GM13977 (cell line): ENCODE measurements around the gene MYO18A.

Experiments
- DNase-seq: peaks from one replicate; pipeline ENCODE4 v3.0.0; 2012; ENCODE audit warnings: low spot score
- CTCF ChIP-seq: IDR thresholded peaks from 2 replicates; pipeline ENCODE4 v1.5.1; 2012; ENCODE audit warnings: mild to moderate bottlenecking, control low read depth; ENCODE audit not compliant: insufficient read depth; ENCODE audit errors: extremely low read depth, missing control alignments
- in situ Hi-C: fragments of 300-500 bp; cut with MboI; formaldehyde crosslinking; loops from one replicate; pipeline ENCODE4 v1.12.0; 2022; ENCODE audit warnings: low sequenced_read_pairs, low pct_unique_long_range_greater_than_20kb, mixed read lengths, inconsistent platforms; ENCODE audit not compliant: unreplicated experiment

MYO18A gene

GRCh38 chr17:29168079-29168758 lies 12.0 kb downstream of the MYO18A start:
- TF ChIP-seq CTCF: no peak
- in situ Hi-C loops: no loop called here
- no peak for DNase-seq

DNA sequence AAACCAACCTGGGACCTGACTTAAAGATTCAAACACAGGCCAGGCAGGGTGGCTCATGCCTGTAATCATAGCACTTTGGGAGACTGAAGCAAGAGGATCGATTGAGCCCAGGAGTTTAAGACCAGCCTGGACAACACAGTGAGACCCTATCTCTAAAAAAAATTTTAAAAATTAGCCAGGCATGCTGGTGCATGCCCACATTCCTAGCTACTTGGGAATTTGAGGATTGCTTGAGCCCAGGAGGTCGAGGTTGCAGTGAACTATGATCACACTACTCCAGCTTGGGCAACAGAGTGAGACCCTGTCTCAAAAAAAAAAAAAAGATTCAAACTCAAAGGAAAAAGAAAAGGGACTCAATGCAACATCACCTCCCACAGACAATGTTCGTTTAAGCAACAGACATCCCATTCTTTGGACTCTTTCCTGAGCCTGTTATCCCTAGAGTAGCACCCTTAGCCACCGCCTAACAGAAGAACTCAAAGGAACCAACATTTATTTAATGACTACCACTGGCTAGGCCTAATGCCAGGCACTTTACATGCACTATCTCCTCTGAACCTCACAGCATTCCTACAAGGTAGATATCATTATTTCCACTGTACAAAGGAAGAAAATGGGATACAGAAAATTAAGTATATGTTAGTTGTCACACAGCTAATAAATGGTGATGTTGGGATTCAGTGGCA lies 12.7 kb downstream of the MYO18A start:
- TF ChIP-seq CTCF: no peak
- DNase-seq: no peak
- in situ Hi-C loops: no loop called here

DNA sequence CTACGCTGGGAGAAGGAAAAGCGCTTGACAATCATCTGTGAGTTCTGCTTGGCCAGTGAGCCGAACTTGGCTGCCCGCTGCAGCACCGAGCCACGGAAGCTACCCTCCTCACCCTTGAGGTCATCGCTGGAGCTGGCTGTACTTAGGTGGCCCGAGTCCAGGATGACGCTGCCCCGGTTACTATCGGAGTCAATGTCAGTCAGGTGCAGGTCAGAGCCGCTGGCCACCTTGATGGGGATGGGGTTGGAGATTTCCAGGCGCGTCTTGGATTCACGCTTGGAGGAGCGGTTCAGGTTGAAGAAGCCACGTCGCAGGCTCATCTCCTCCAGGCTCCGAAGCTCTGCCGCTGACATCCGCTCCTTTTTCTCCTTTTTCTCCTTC lies 13.7 kb downstream of the MYO18A start:
- in situ Hi-C loops: no loop called here
- TF ChIP-seq CTCF: no peak
- DNase-seq: no peak

DNA sequence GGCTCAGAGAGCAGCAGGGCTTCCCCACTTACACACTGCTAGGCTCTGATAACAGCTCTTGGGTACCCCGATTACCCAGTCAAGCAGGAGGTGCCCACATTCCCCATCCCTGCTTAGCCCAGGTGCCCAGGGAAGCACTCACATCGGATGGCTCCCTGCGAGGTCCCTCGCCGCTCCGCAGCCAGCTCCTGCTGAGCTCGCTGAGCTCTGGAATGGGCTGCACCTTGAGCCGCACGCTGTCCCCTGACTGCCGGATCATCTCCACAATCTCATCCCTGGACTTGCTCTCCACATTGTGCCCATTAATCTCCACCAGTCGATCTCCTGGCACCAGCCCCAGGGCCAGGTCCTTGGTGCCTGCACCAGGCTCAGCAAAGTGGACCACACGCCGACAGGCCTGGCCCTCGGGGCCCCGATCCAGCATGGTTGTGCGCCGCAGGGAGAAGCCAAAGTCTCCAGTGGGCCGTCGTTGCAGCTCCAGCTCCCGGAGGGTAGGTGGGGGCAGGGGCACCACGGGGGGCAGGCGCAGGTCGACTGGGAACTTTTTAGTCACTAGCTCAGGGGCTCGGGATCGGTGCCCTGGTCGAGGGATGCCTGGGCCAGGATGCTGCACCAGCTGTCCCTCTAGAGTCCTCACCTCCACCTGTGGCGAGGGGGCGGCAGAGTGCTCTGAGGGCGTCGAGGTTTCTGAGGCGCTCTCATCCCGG lies 14.2 kb downstream of the MYO18A start:
- in situ Hi-C loops: no loop called here
- DNase-seq: no peak
- TF ChIP-seq CTCF: no peak

DNA sequence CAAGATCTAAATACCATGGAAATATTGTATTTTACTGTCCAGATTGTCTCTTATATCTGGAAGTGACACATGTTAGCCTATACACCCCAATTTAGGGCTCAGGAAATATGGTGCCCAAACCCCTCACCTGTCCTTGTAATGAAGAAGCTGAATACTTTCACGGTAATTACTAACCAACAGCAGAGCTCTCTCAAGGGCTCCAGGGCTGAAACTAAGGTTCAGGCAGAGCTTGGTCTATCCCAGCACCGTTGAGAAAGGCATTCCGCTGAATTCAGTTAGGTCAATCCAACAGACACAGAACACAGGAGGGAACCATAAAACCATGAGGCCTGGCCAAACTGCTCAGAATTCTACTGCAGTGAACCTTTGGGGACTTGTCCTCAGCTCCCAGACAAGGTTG lies 14.9 kb downstream of the MYO18A start:
- in situ Hi-C loops: no loop called here
- DNase-seq: no peak
- no peak for TF ChIP-seq CTCF

DNA sequence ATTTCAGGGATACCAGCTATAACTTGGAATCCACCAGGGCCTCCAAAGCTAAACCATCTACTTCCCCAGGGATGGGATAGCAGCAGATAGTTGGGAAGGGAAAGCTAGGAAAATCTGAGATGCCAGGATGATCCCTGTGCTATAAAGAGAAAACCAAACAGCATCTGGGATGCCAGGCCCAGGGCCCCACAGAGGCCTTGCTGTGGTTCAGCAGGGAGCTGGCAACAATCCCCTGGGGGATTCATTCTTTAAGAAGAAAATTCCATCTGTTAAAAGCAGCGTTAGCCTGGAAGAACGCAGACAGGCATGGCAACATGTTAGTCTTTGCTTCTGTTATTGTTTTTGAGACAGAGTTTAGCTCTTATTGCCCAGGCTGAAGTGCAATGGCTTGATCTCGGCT lies 16.6 kb downstream of the MYO18A start:
- in situ Hi-C loops: no loop called here
- no peak for DNase-seq
- TF ChIP-seq CTCF: no peak
